Measurements from ENCODE around the gene LGSN.
A peak's percentile ranks its signal among the peaks of the same experiment; 100 is the strongest.

The LGSN gene

GRCh38 chr6:63307581-63308246 is 12.1 kb downstream of the LGSN start:
- no peak for DNase-seq (ENCODE audit: low read depth, low spot score)
- CTCF ChIA-PET: interaction anchor here (0.7 to 3.6 kb wide), 13 partner anchors 9 to 506 kb away, joined by 3 to 52 read pairs (median 6); no protein-coding TSS in a partner anchor
- H3K4me3 ChIP-seq (ENCODE audit: low read depth, low read length): no peak overlapping the region
- TF ChIP-seq CTCF (IDR thresholded peaks at IDR 0.05; ENCODE audit: insufficient read depth, low read length, missing control alignments): peak; percentile 54
- POLR2A ChIA-PET: no interaction called here

GRCh38 chr6:63306420-63306819 is 13.4 kb downstream of the LGSN start:
- no peak for DNase-seq (ENCODE audit: low read depth, low spot score)
- ChIA-PET CTCF (interaction anchor here (1.4 to 3.6 kb wide), 8 partner anchors 10 to 507 kb away, joined by 5 to 52 read pairs (median 7); no protein-coding TSS in a partner anchor), POLR2A (no interaction called here)
- no peak for TF ChIP-seq CTCF (IDR thresholded peaks at IDR 0.05; ENCODE audit: insufficient read depth, low read length, missing control alignments)
- H3K4me3 ChIP-seq (ENCODE audit: low read depth, low read length): no peak overlapping the region

- POLR2A ChIA-PET: no interaction called here
- no peak for DNase-seq (ENCODE audit: low read depth, low spot score)
- CTCF ChIA-PET: interaction anchor here (1.0 to 3.6 kb wide), 4 partner anchors 14 to 497 kb away, joined by 3 to 52 read pairs (median 4); no protein-coding TSS in a partner anchor
- TF ChIP-seq CTCF (IDR thresholded peaks at IDR 0.05; ENCODE audit: insufficient read depth, low read length, missing control alignments): no peak
- H3K4me3 ChIP-seq (ENCODE audit: low read depth, low read length): no peak overlapping the region
Measured at GRCh38 chr6:63305277-63305676, 14.5 kb downstream of the LGSN start.

- DNase-seq (ENCODE audit: low read depth, low spot score): no peak
- ChIA-PET CTCF (no interaction called here), POLR2A (interaction anchor here (0.5 kb wide), 1 partner anchor 201 kb away, joined by 6 read pairs; no protein-coding TSS in a partner anchor)
- no peak for TF ChIP-seq CTCF (IDR thresholded peaks at IDR 0.05; ENCODE audit: insufficient read depth, low read length, missing control alignments)
- H3K4me3 ChIP-seq (ENCODE audit: low read depth, low read length): no peak overlapping the region
Measured at GRCh38 chr6:63303476-63303875, 16.3 kb downstream of the LGSN start.

- TF ChIP-seq CTCF (IDR thresholded peaks at IDR 0.05; ENCODE audit: insufficient read depth, low read length, missing control alignments): no peak
- no peak overlapping the region for H3K4me3 ChIP-seq (ENCODE audit: low read depth, low read length)
- ChIA-PET CTCF (interaction anchor here (1.4 kb wide), 1 partner anchor 8 kb away, joined by 6 read pairs; no protein-coding TSS in a partner anchor), POLR2A (no interaction called here)
- DNase-seq (ENCODE audit: low read depth, low spot score): no peak
Measured at GRCh38 chr6:63299667-63300066, 20.1 kb downstream of the LGSN start.

GRCh38 chr6:63295553-63296194 is 24.1 kb downstream of the LGSN start:
- CTCF ChIA-PET: interaction anchor here (0.8 to 1.4 kb wide), 2 partner anchors 12 to 56 kb away, joined by 3 to 8 read pairs; no protein-coding TSS in a partner anchor
- H3K4me3 ChIP-seq (ENCODE audit: low read depth, low read length): no peak overlapping the region
- POLR2A ChIA-PET: no interaction called here
- no peak for TF ChIP-seq CTCF (IDR thresholded peaks at IDR 0.05; ENCODE audit: insufficient read depth, low read length, missing control alignments)
- no peak for DNase-seq (ENCODE audit: low read depth, low spot score)
